HepG2 (cell line): ENCODE data around the gene HECTD2.
"Not testable (repeated sequence)": the region's sequence is repeated elsewhere in the genome, so short reads cannot be mapped to it uniquely, and the experiment has no call there.

Experiments used
- BHLHE40 ChIP-seq: IDR thresholded peaks from 2 replicates; pipeline ENCODE4 v1.6.1; 2011; ENCODE audit warnings: low read length, improper control_type of control experiment
- KLF15 ChIP-seq: sonication (generic); formaldehyde crosslinking; IDR thresholded peaks from 2 replicates; pipeline ENCODE4 v1.8.1; 2023; ENCODE audit warnings: borderline replicate concordance, mild to moderate bottlenecking, inconsistent platforms, missing genetic modification reagents, mixed read lengths
- MYC ChIP-seq: sonication (generic); formaldehyde crosslinking; IDR thresholded peaks from 2 replicates; pipeline ENCODE4 v1.9.0; 2021; ENCODE audit warnings: missing genetic modification reagents, borderline replicate concordance
- ZNF274 ChIP-seq: sonication (generic); formaldehyde crosslinking; IDR thresholded peaks from 2 replicates; pipeline ENCODE4 v1.5.1; 2020; ENCODE audit warnings: mild to moderate bottlenecking, missing genetic modification reagents
- TF ChIP-seq, protein P1 (sequence below): sonication (generic); formaldehyde crosslinking; IDR thresholded peaks from 2 replicates; pipeline ENCODE4 v1.5.0; 2020; ENCODE audit warnings: mild to moderate bottlenecking, missing genetic modification reagents, moderate library complexity

DNA sequence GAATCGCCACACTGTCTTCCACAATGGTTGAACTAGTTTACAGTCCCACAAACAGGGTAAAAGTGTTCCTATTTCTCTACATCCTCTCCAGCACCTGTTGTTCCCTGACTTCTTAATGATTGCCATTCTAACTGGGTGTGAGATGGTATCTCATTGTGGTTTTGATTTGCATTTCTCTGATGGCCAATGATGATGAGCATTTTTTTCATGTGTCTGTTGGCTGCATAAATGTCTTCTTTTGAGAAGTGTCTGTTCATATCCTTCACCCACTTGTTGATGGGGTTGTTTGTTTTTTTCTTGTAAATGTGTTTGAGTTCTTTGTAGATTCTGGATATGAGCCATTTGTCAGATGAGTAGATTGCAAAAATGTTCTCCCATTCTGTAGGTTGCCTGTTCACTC is 45.0 kb downstream of the HECTD2 start:
- TF ChIP-seq, protein P1, sequence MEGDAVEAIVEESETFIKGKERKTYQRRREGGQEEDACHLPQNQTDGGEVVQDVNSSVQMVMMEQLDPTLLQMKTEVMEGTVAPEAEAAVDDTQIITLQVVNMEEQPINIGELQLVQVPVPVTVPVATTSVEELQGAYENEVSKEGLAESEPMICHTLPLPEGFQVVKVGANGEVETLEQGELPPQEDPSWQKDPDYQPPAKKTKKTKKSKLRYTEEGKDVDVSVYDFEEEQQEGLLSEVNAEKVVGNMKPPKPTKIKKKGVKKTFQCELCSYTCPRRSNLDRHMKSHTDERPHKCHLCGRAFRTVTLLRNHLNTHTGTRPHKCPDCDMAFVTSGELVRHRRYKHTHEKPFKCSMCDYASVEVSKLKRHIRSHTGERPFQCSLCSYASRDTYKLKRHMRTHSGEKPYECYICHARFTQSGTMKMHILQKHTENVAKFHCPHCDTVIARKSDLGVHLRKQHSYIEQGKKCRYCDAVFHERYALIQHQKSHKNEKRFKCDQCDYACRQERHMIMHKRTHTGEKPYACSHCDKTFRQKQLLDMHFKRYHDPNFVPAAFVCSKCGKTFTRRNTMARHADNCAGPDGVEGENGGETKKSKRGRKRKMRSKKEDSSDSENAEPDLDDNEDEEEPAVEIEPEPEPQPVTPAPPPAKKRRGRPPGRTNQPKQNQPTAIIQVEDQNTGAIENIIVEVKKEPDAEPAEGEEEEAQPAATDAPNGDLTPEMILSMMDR (CRISPR knock-in tag): not testable (repeated sequence)
- TF ChIP-seq MYC; BHLHE40; KLF15 (CRISPR knock-in tag); ZNF274 (CRISPR knock-in tag): not testable (repeated sequence)
